NCI-H2107 treated with DMSO at 0.1 percent for 48 hours (cell line): ENCODE results near the gene FXYD4.

Source experiments
- DNase-seq: peaks from one replicate; lab custom pipeline; 2025; ENCODE audit not compliant: unreplicated experiment; lab: John Stamatoyannopoulos, UW

FXYD4 gene

DNA sequence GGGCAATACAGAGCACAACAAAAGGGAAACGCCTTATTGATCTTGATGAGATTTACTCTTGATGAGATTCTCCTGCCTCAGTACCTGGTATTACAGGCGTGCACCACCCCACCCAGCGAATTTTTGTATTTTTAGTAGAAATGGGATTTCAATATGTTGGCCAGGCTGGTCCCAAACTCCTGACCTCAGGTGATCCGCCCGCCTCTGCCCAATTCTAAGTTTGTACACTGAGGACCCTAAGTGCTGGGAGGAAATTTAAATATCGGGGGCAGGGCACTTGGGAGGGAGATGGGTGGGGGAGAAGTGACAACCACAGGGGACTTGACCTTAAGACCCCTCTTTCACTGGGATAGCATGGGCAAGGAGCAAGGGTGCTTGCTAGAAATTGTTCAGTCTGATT, 23.4 kb downstream of the FXYD4 start:
- DNase-seq = no peak

- DNase-seq = peak; percentile 20
Observed at GRCh38 chr10:43395571-43396060, 24.2 kb downstream of the FXYD4 start.

GRCh38 chr10:43396061-43396927, 24.9 kb downstream of the FXYD4 start:
- DNase-seq = peak; percentile 24

GRCh38 chr10:43396928-43397624, 25.6 kb downstream of the FXYD4 start:
- DNase-seq = peak; percentile 45

DNA sequence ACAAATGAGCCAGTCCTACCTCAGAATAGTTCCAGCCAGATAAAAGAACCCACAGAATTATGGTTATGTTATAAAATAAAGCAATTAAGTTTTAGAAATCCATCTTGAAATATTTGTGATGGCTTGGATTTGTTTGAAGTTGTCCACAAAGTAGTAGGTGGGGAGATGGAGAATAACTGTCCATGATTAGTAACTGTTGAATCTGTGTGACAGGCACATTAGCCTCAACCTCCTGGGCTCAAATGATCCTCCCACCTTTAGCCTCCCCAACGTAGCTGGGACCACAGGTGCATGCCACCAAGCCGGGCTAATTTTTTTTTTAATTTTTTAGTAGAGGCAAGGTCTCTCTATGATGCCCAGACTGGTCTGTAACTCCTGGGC, 27.5 kb downstream of the FXYD4 start:
- DNase-seq = no peak

GRCh38 chr10:43399320-43400310, 28.2 kb downstream of the FXYD4 start:
- DNase-seq = no peak

GRCh38 chr10:43401627-43402026, 30.2 kb downstream of the FXYD4 start:
- no peak for DNase-seq

DNA sequence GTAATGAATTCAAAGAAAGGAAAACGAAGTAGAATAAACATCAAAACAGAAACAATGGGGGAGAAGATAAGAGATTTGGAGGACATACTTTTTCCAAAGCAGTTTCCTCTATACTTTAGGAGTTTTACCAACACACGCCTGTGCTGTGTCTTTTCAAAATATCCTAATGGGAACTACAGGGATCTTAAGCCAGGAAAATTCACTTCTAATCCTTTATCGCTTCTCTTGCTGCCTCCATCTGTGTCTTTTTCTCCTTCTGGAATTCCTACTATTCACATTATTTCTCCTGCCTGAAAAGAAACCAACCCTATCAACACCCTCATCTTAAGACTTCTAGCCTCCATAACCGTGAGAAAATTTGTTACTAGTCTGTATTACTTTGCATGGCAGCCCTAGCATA, 30.7 kb downstream of the FXYD4 start:
- DNase-seq = no peak

GRCh38 chr10:43402880-43403452, 31.5 kb downstream of the FXYD4 start:
- no peak for DNase-seq

- no peak for DNase-seq
Observed at GRCh38 chr10:43403911-43404703, 32.7 kb downstream of the FXYD4 start.

- no peak for DNase-seq
Observed at GRCh38 chr10:43404704-43405084, 33.3 kb downstream of the FXYD4 start.

- no peak for DNase-seq
Observed at GRCh38 chr10:43407148-43407575, 35.7 kb downstream of the FXYD4 start.

- peak; percentile 32 for DNase-seq
Observed at GRCh38 chr10:43407576-43408330, 36.3 kb downstream of the FXYD4 start.

DNA sequence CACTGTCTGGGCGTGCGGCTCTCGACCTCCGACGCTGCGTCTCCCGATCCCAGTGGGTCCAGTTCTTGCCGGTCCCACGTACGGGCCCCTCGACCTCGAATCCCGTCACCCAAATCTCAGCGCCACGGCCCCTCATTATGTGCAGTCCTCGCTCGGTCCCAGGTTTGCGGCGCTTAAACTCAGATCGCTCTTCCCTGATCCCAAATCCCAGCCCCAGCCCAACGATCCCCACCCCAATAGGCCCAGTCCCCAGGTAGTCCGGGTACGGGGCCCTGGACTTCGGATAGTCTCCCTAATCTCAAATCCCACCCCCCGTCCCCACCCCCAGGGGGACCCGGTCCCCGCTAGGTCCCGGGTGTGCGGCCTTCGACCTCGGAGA, 36.9 kb downstream of the FXYD4 start:
- DNase-seq = no peak

- peak; percentile 68 for DNase-seq
Observed at GRCh38 chr10:43408710-43409384, 37.4 kb downstream of the FXYD4 start, which contains the start of gene HNRNPF. Gene HNRNPF, minus strand, starts transcription at chr10:43409186. Its CDS starts 21,302 bp downstream, at chr10:43387884.

DNA sequence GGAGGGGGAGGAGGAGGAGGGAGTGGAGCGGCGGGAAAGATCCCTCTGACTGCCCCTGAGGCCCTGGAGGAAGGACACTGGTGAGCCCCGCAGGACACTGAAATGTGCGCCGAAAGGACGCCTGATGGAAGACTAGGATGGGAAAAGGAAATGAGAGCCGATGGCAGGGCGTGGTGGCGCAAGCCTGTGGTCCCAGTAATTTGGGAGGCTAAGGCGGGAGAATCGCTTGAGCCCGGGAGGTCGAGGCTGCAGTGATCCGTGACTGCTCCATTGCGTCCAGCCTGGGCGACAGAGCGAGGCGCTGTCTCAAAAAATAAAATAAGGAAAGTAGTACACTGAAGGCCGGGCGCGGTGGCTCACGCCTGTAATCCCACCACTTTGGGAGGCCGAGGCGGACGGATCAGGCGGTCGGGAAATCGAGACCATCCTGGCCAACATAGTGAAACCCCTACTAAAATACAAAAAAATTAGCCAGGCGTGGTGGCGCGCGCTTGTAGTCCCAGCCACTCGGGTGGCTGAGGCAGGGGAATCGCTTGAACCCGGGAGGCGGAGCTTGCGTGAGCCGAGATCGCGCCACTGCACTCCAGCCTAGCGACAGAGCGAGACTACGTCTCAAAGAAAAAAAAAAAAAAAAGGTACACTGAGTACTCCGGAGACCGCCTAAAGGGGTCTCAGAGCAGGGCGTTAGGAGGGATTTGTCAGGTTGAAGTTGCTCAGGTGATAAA, 38.1 kb downstream of the FXYD4 start:
- DNase-seq = no peak

DNA sequence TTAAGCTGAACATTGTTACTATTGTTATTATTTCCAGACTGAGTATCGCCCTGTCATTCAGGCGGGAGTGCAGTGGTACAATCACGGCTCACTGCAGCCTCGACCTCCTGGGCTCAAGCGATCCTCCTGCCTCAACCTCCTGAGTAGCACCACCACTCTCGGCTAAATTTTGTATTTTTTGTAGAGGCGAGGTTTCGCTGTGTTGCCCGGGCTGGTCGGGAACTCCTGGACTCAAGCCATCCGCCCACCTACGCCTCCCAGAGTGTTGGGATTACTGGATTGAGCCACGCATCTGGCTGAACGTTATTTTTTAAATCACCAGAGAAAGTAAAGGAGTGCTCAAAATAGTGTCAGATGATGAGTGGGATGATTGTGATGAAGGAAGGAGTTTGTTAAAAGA, 38.9 kb downstream of the FXYD4 start:
- DNase-seq = no peak

GRCh38 chr10:43411536-43411935, 40.1 kb downstream of the FXYD4 start:
- DNase-seq = no peak
